Endothelial cell of umbilical vein (primary cell): ENCODE results near the gene HCN2. TPM values are rescaled to one million over a fixed set of nuclear protein-coding genes. Genes with fewer than 3 reads are reported as not detected.

Experiments
- BruUV-seq: library from RNA; stranded (reverse); fragments of 400-500 nt; replicated peaks from 2 replicates; lab custom pipeline; 2021; lab: Mats Ljungman, UMichigan
- CTCF ChIA-PET: fragments of 300-600, 350-600 bp; sonication (Branson Sonifier 250); formaldehyde crosslinking; loops from one replicate; lab custom pipeline; 2021; ENCODE audit warnings: antibody characterized with exemption, inconsistent platforms; lab: Charles Lee
- POLR2A ChIA-PET: fragments of 300-600, 350-600 bp; sonication (Branson Sonifier 250); formaldehyde crosslinking; loops from one replicate; lab custom pipeline; 2021; ENCODE audit warnings: antibody characterized with exemption, inconsistent platforms; lab: Charles Lee
- DNase-seq: peaks from one replicate; pipeline ENCODE4 v3.0.0-alpha.2; 2011; ENCODE audit warnings: low read depth, low spot score
- FAIRE-seq: peaks from 2 replicates; lab custom pipeline; 2011; peaks lifted over from hg19 to GRCh38; lab: Jason Lieb, UNC
- H2AFZ ChIP-seq: 2 replicates; pipeline ENCODE4 v1.6.0; 2012; ENCODE audit warnings: low read depth, low read length, control low read depth, inconsistent platforms
- H3K27ac ChIP-seq: 2 replicates; pipeline ENCODE4 v1.5.1; 2011; ENCODE audit warnings: low read depth, mild to moderate bottlenecking, control low read depth, low read length, moderate library complexity; ENCODE audit not compliant: insufficient read depth
- H3K27me3 ChIP-seq, 2 experiments: 2 replicates each; pipeline versions ENCODE4 v1.6.0 to v1.6.1; 2011; ENCODE audit warnings: low read length in 2 of 2, mixed read lengths in 1 of 2; ENCODE audit not compliant: control insufficient read depth in 2 of 2, insufficient read depth in 2 of 2
- H3K36me3 ChIP-seq, 2 experiments: 2 replicates in 1 of 2; 3 replicates in 1 of 2; pipeline ENCODE4 v1.5.1; 2011; ENCODE audit warnings: low read length in 2 of 2, mild to moderate bottlenecking in 1 of 2, moderate library complexity in 1 of 2; ENCODE audit not compliant: control insufficient read depth in 2 of 2, insufficient read depth in 2 of 2; ENCODE audit errors: extremely low read depth in 1 of 2
- H3K4me1 ChIP-seq: 3 replicates; pipeline ENCODE4 v1.5.1; 2011; ENCODE audit warnings: mild to moderate bottlenecking, low read length; ENCODE audit not compliant: control insufficient read depth, insufficient read depth; ENCODE audit errors: extremely low read depth
- H3K4me2 ChIP-seq: 2 replicates; pipeline ENCODE4 v1.6.1; 2011; ENCODE audit warnings: low read length, control low read depth, mixed read lengths; ENCODE audit not compliant: insufficient read depth
- H3K4me3 ChIP-seq, 3 experiments: fragments of 200-600 bp in 1 of 3; sonication (generic), shearing (Covaris generic) in 1 of 3; replicated peaks in 1 of 3; 2 replicates each; pipeline ENCODE4 v1.5.1; 2011 to 2016; ENCODE audit warnings: control low read depth in 3 of 3, low read length in 3 of 3, mild to moderate bottlenecking in 2 of 3, inconsistent platforms in 1 of 3, low read depth in 1 of 3, moderate library complexity in 1 of 3; ENCODE audit not compliant: insufficient read depth in 1 of 3
- H3K79me2 ChIP-seq: 2 replicates; pipeline ENCODE4 v1.6.0; 2012; ENCODE audit warnings: low read length, inconsistent platforms; ENCODE audit not compliant: control insufficient read depth, insufficient read depth
- H3K9ac ChIP-seq: replicated peaks from 2 replicates; pipeline ENCODE3; 2011; ENCODE audit warnings: low read length, control low read depth; ENCODE audit not compliant: insufficient read depth; ENCODE audit errors: extremely low read depth
- H3K9me1 ChIP-seq: replicated peaks from 3 replicates; pipeline ENCODE4 v1.6.0; 2011; ENCODE audit warnings: mild to moderate bottlenecking, low read length; ENCODE audit not compliant: control insufficient read depth, insufficient read depth; ENCODE audit errors: extremely low read depth
- H3K9me3 ChIP-seq: replicated peaks from 2 replicates; pipeline ENCODE4 v1.5.1; 2012; ENCODE audit warnings: low read length, inconsistent platforms; ENCODE audit not compliant: control insufficient read depth, insufficient read depth
- H4K20me1 ChIP-seq: replicated peaks from 2 replicates; pipeline ENCODE3; 2011; ENCODE audit warnings: mild to moderate bottlenecking, low read length; ENCODE audit not compliant: control insufficient read depth, insufficient read depth; ENCODE audit errors: extremely low read depth
- EZH2 ChIP-seq: IDR thresholded peaks from 2 replicates; pipeline ENCODE4 v1.6.1; 2012; ENCODE audit warnings: borderline replicate concordance, low read depth, mild to moderate bottlenecking, moderate library complexity, low read length, inconsistent platforms; ENCODE audit not compliant: severe bottlenecking
- FOS ChIP-seq: IDR thresholded peaks from 2 replicates; pipeline ENCODE4 v1.6.1; 2011; ENCODE audit warnings: mild to moderate bottlenecking, low read length, moderate library complexity, borderline replicate concordance; ENCODE audit not compliant: insufficient read depth
- GATA2 ChIP-seq: IDR thresholded peaks from 2 replicates; pipeline ENCODE4 v1.7.0; 2011; ENCODE audit warnings: low read depth, mild to moderate bottlenecking, moderate library complexity, mixed read lengths, low read length; ENCODE audit not compliant: insufficient read length, insufficient read depth
- JUN ChIP-seq: IDR thresholded peaks from 2 replicates; pipeline ENCODE4 v1.6.1; 2011; ENCODE audit warnings: borderline replicate concordance, low read depth; ENCODE audit not compliant: insufficient read length, insufficient read depth
- MYC ChIP-seq: IDR thresholded peaks from one replicate; pipeline ENCODE4 v1.6.1; 2011; ENCODE audit warnings: mild to moderate bottlenecking, low read depth, low read length
- POLR2A ChIP-seq: IDR thresholded peaks from 2 replicates; pipeline ENCODE4 v1.6.1; 2012; ENCODE audit warnings: low read depth, mild to moderate bottlenecking, control low read depth, low read length
- POLR2AphosphoS5 ChIP-seq: IDR thresholded peaks from 2 replicates; pipeline ENCODE4 v1.6.1; 2012; ENCODE audit warnings: low read depth, mild to moderate bottlenecking, control low read depth, low read length, moderate library complexity; ENCODE audit not compliant: insufficient read depth
- dilution Hi-C: fragments of 300-500 bp; cut with MboI; formaldehyde crosslinking; loops from one replicate; pipeline ENCODE4 v1.15.0; 2019; ENCODE audit warnings: low sequenced_read_pairs; ENCODE audit not compliant: extremely low pct_ligation_motif_present
- intact Hi-C: fragments of 100-400 bp; cut with micrococcal nuclease; formaldehyde crosslinking; loops from one replicate; pipeline ENCODE4 v1.10.0; 2022
- polyA plus RNA-seq, 4 experiments: library from polyadenylated mRNA; depleted of rRNA in 3 of 4; stranded (reverse) in 3 of 4; unstranded in 1 of 4; fragments of >200 nt; gene quantifications; 2 replicates each; pipeline versions ENCODE4 v1.2.1 to v1.2.3, GENCODE V29; 2011 to 2012; ENCODE audit warnings: missing spikeins in 1 of 4
- total RNA-seq: library from RNA; stranded (reverse); gene quantifications from 2 replicates; pipeline ENCODE4 v1.2.3, GENCODE V29; 2021
- TF ChIP-seq, protein P1 (sequence below): IDR thresholded peaks from 2 replicates; pipeline ENCODE4 v1.6.1; 2011; ENCODE audit not compliant: insufficient read depth, insufficient read length
- TF ChIP-seq, protein P2 (sequence below), 2 donors: IDR thresholded peaks; 1 replicate in 1 of 2; 2 replicates in 1 of 2; pipeline ENCODE4 v1.5.1; 2011; ENCODE audit warnings: low read length in 2 of 2, mild to moderate bottlenecking in 2 of 2, moderate library complexity in 2 of 2, control low read depth in 1 of 2, inconsistent platforms in 1 of 2, low read depth in 1 of 2; ENCODE audit not compliant: insufficient read depth in 1 of 2; ENCODE audit errors: extremely low read depth in 1 of 2

Gene HCN2
- total and polyA plus RNA-seq, 2 donors (not counting 3 experiments of a cell fraction or from before 2014, with no cell fraction given), result 0.18 to 0.53 TPM

- CTCF ChIA-PET, result no interaction called here
- Histone ChIP-seq H4K20me1 (no peaks in the 10 kb centered on the region), H3K27me3 (peaks cover 10 to 13% of the 10 kb centered on the region in 2 experiments), H3K9ac (no peak overlapping the region), H3K4me2 (no peak overlapping the region), H3K4me1 (no peaks in the 10 kb centered on the region), H3K9me1 (no peaks in the 10 kb centered on the region), H3K9me3 (no peaks in the 10 kb centered on the region), H2AFZ (no peak overlapping the region), H3K27ac (no peak overlapping the region), H3K4me3 (no peak overlapping the region), H3K79me2 (no peaks in the 10 kb centered on the region), H3K36me3 (no peaks in the 10 kb centered on the region)
- POLR2A ChIA-PET, result no interaction called here
- DNase-seq (no peak), FAIRE-seq (no peak)
- no peak for TF ChIP-seq POLR2A
- no peak for TF ChIP-seq JUN
- TF ChIP-seq, protein P1, sequence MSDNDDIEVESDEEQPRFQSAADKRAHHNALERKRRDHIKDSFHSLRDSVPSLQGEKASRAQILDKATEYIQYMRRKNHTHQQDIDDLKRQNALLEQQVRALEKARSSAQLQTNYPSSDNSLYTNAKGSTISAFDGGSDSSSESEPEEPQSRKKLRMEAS, result no peak
- TF ChIP-seq FOS, result no peak
- TF ChIP-seq GATA2, result no peak
- TF ChIP-seq MYC, result no peak
- TF ChIP-seq EZH2, result no peak
- TF ChIP-seq, protein P2, sequence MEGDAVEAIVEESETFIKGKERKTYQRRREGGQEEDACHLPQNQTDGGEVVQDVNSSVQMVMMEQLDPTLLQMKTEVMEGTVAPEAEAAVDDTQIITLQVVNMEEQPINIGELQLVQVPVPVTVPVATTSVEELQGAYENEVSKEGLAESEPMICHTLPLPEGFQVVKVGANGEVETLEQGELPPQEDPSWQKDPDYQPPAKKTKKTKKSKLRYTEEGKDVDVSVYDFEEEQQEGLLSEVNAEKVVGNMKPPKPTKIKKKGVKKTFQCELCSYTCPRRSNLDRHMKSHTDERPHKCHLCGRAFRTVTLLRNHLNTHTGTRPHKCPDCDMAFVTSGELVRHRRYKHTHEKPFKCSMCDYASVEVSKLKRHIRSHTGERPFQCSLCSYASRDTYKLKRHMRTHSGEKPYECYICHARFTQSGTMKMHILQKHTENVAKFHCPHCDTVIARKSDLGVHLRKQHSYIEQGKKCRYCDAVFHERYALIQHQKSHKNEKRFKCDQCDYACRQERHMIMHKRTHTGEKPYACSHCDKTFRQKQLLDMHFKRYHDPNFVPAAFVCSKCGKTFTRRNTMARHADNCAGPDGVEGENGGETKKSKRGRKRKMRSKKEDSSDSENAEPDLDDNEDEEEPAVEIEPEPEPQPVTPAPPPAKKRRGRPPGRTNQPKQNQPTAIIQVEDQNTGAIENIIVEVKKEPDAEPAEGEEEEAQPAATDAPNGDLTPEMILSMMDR (IDR thresholded peaks at IDR 0.05; ENCODE audit: extremely low read depth in 1 of 2, insufficient read depth in 1 of 2, low read depth in 1 of 2, low read length in 2 of 2), result no peak
- TF ChIP-seq POLR2AphosphoS5, result no peak
- dilution Hi-C loops (no loop called here), intact Hi-C loops (no loop called here)
- no TSS peak for BruUV-seq
Measured at GRCh38 chr19:593055-593454, 3.4 kb downstream of the HCN2 start.
